ENCODE results near the gene TCF4.

Gene TCF4

GRCh38 chr18:55314615-55315237 is 273.3 kb downstream of the TCF4 start:
- peak; percentile 66 for DNase-seq

GRCh38 chr18:55314031-55314430 is 274.0 kb downstream of the TCF4 start:
- no peak for DNase-seq

- DNase-seq = no peak
Measured at GRCh38 chr18:55310863-55311262, 277.1 kb downstream of the TCF4 start.

GRCh38 chr18:55310044-55310676 is 277.8 kb downstream of the TCF4 start:
- DNase-seq = no peak

- no peak for DNase-seq
Measured at GRCh38 chr18:55309249-55309648, 278.7 kb downstream of the TCF4 start.

GRCh38 chr18:55307505-55307904 is 280.5 kb downstream of the TCF4 start:
- no peak for DNase-seq

- DNase-seq = no peak
Measured at GRCh38 chr18:55306359-55307024, 281.5 kb downstream of the TCF4 start.

GRCh38 chr18:55302167-55302833 is 285.7 kb downstream of the TCF4 start:
- DNase-seq = no peak

GRCh38 chr18:55301824-55302166 is 286.2 kb downstream of the TCF4 start:
- no peak for DNase-seq

GRCh38 chr18:55300936-55301531 is 287.0 kb downstream of the TCF4 start:
- no peak for DNase-seq

- DNase-seq = no peak
Measured at GRCh38 chr18:55300421-55300935, 287.5 kb downstream of the TCF4 start.

- no peak for DNase-seq
Measured at GRCh38 chr18:55296778-55297177, 291.2 kb downstream of the TCF4 start.

- DNase-seq = no peak
Measured at GRCh38 chr18:55296115-55296514, 291.9 kb downstream of the TCF4 start.

- no peak for DNase-seq
Measured at GRCh38 chr18:55290898-55291297, 297.1 kb downstream of the TCF4 start.

GRCh38 chr18:55289775-55290174 is 298.2 kb downstream of the TCF4 start:
- DNase-seq = no peak

GRCh38 chr18:55289048-55289447 is 298.9 kb downstream of the TCF4 start:
- no peak for DNase-seq

GRCh38 chr18:55287935-55288868 is 299.8 kb downstream of the TCF4 start:
- no peak for DNase-seq

GRCh38 chr18:55287149-55287806 is 300.7 kb downstream of the TCF4 start:
- no peak for DNase-seq

- no peak for DNase-seq
Measured at GRCh38 chr18:55286257-55286825, 301.7 kb downstream of the TCF4 start.

GRCh38 chr18:55284614-55285013 is 303.4 kb downstream of the TCF4 start:
- no peak for DNase-seq

GRCh38 chr18:55283309-55283708 is 304.7 kb downstream of the TCF4 start:
- DNase-seq = no peak

Data from NCI-H748 treated with DMSO at 0.1 percent for 48 hours (cell line).